ENCODE measurements around the gene SNX19.

GRCh38 chr11:130915603-130916237 is 559 bp downstream of the SNX19 start:
- TF ChIP-seq, protein P1, sequence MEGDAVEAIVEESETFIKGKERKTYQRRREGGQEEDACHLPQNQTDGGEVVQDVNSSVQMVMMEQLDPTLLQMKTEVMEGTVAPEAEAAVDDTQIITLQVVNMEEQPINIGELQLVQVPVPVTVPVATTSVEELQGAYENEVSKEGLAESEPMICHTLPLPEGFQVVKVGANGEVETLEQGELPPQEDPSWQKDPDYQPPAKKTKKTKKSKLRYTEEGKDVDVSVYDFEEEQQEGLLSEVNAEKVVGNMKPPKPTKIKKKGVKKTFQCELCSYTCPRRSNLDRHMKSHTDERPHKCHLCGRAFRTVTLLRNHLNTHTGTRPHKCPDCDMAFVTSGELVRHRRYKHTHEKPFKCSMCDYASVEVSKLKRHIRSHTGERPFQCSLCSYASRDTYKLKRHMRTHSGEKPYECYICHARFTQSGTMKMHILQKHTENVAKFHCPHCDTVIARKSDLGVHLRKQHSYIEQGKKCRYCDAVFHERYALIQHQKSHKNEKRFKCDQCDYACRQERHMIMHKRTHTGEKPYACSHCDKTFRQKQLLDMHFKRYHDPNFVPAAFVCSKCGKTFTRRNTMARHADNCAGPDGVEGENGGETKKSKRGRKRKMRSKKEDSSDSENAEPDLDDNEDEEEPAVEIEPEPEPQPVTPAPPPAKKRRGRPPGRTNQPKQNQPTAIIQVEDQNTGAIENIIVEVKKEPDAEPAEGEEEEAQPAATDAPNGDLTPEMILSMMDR (IDR thresholded peaks at IDR 0.05) = no peak
- no peak for TF ChIP-seq ZFX (IDR thresholded peaks at IDR 0.05; ENCODE audit: borderline replicate concordance)
